Fibroblast of lung (primary cell): ENCODE data around the gene GORAB.

Experiments
- CTCF ChIP-seq, 2 donors: IDR thresholded peaks in 1 of 2; conservative IDR thresholded peaks in 1 of 2; 1 replicate in 1 of 2; 2 replicates in 1 of 2; pipeline ENCODE4 v1.5.1; 2011 to 2012; ENCODE audit warnings: low read length in 2 of 2, control low read depth in 1 of 2, inconsistent platforms in 1 of 2, low read depth in 1 of 2, mild to moderate bottlenecking in 1 of 2
- EZH2 ChIP-seq: IDR thresholded peaks from 2 replicates; pipeline ENCODE4 v1.5.1; 2012; ENCODE audit warnings: low read length, control low read depth, mild to moderate bottlenecking; ENCODE audit errors: missing control alignments

- TF ChIP-seq CTCF (conservative IDR thresholded peaks at IDR 0.05 in 1 of 2, IDR thresholded peaks at IDR 0.05 in 1 of 2; ENCODE audit: low read depth in 1 of 2, low read length in 2 of 2) (no peak), EZH2 (no peak)
Observed at GRCh38 chr1:170594066-170594626, 62.2 kb downstream of the GORAB start.
